Activated CD8-positive, alpha-beta memory T cell treated with anti-CD3 and anti-CD28 coated beads for 4 hours (primary cell): ENCODE measurements around the gene DGKQ.
"Not testable (repeated sequence)": the region's sequence is repeated elsewhere in the genome, so short reads cannot be mapped to it uniquely, and the experiment has no call there.

Source experiments
- DNase-seq, 2 donors: peaks; one replicate each; pipeline ENCODE4 v3.0.0-alpha.2; 2020; ENCODE audit warnings: low read depth in 2 of 2

Gene DGKQ

DNA sequence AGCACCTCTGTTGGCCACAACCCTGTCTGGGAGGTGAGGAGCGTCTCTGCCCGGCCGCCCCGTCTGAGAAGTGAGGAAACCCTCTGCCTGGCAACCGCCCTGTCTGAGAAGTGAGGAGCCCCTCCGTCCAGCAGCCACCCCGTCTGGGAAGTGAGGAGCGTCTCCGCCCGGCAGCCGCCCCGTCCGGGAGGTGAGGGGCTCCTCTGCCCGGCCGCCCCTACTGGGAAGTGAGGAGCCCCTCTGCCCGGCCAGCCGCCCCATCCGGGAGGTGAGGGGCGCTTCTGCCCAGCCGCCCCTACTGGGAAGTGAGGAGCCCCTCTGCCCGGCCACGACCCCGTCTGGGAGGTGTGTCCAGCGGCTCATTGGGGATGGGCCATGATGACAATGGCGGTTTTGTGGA lies 2.6 kb upstream of the DGKQ start:
- DNase-seq = not testable (repeated sequence)

DNA sequence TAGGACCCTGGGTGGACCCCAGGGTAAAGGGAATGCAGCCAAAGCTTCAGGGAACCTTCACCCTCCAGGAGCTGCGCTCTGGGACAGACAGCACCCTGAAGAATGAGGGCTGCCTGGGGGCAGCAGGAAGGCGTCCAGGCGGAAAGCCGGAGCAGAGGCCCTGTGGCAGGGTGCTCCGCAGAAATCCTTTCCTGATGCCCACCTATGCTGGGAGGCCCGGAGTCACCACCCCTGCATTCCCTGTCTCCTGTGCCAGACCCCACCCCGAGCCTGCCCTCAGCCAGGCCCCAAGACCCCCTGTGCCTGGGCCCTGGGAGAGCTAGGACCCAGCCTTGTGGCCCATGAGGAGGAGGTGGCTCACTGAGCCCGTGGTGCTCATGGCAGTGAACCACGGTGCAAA lies 1.3 kb upstream of the DGKQ start:
- DNase-seq = no peak

GRCh38 chr4:972651-973424 lies 531 bp downstream of the DGKQ start:
- DNase-seq = peak; percentile 51 to 62

DNA sequence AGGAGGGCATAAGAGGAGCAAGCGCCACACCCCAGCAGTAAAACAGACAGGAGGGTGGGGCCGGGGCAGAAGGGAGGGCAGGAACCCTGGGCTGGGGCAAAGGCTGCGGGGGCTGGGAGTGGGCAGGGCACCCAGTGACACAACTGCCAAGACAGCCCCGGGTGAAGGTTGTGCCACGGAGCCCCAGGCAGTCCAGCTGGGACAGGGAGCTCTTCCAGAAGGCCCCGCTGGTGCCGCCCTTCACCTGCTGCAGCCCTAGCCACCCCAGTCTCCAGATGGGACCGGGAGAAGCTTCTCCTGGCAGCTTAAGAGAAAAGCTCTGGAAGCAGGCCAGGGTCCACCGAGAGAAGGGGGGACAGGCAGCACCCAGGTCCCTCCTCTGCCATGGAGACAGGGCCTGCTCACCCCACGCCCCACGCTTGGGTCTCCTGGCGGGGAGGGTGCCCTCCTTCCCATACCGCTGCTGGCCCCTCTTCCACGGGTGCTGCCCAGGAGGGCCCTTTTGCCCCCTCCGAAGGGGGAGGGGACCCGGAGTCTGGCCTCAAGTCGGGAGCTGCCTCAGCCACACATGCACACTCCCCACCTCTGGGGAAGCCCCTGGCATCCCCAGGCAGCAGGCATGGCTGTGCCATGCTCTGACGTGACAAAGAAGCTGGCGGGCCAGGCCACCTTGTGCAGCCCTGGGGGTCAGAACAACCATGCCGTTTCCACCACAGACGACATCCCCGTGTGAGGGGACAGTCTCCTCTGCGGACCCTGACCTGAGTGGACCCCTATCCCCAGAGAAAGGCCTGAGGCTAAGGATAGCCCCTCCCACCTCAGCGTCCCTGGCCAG lies 1.5 kb downstream of the DGKQ start:
- DNase-seq = no peak

- DNase-seq = no peak
These were observed 2.4 kb downstream of the DGKQ start for GRCh38 chr4:970854-971520.

DNA sequence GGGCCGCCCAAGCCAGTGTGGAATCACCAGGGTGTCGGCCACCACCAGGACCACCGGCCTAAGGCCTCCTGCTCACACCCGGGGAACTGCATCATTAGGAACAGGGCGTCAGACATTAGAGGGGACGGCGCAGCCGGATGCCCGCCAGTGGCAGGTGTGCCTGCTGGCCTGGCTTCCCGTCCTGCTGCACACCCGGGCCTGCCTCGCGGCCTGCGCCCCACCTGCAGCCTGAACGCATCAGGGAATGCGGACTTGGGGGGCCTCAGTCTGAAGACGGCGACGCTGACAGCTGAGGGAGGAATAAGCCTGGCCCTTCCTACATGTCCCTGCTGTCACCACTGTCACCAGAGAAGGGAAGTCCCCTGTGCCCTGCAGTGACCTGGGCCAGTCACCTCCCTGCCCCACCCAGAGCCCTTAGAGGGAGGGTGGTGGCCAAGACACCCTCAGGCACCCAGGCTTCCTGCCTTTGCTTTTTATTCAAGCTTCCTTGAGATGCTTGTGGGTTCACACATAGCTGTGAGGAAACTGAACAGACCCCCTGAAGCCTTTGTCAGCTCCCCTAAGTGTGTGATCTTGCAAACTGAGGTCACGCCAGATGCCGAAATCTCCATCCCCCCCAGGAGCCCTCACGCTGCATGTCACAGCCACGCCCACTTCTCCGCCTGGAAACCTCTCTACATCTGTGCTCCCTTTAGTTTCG lies 3.2 kb downstream of the DGKQ start:
- no peak for DNase-seq

DNA sequence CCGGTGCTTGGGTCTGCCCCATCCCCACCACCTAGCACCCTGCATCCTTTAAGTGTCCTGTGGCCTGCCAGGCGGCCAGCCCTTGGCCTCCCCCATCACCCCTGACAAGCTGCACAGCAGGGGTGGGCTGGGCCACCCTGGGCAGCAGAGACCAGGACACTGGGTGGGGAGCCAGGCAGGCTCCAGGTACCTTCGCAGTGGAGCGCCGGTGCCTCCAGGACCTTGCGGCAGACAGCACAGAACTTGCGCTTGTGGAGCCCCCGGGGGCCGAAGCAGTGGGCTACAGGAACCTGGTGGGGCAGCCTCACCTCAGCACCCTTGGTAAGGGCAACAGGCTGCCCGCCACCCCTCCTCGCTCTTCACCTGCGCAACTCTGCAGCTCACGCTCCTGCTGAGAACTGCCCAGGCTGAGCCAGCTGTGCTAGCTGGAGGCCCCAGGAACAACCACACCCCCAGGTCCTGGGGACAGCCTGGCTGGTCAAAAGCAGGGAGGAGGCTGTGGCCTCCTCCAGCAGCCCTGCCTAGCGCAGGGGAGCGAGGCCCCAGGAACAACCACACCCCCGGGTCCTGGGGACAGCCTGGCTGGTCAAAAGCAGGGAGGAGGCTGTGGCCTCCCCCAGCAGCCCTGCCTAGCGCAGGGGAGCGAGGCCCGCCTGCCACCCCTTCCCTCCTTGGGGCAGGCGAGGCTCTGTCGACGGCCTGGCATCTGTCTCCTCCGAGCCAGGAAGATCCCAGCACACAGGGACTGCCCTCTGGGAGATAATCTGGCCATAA lies 4.6 kb downstream of the DGKQ start:
- DNase-seq = no peak

DNA sequence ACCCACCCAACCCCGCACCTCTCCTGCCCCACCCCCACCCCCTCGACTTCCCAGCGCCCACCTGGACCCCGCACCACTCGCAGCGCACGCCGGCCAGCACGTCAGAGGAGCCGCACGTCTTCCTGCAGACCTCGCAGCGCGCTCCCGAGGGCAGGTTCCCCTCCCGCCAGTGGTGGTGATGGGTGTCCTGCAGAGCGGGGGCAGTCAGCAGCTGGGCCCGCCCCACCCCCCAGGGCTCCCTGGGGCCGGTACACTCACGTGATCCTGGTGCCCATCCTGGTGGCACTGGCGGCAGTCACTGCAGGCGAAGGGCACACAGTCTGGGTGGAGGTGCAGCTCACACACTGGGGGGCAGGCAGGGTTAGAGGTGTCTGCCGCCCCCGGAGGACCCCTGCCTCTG lies 5.1 kb downstream of the DGKQ start:
- no peak for DNase-seq

DNA sequence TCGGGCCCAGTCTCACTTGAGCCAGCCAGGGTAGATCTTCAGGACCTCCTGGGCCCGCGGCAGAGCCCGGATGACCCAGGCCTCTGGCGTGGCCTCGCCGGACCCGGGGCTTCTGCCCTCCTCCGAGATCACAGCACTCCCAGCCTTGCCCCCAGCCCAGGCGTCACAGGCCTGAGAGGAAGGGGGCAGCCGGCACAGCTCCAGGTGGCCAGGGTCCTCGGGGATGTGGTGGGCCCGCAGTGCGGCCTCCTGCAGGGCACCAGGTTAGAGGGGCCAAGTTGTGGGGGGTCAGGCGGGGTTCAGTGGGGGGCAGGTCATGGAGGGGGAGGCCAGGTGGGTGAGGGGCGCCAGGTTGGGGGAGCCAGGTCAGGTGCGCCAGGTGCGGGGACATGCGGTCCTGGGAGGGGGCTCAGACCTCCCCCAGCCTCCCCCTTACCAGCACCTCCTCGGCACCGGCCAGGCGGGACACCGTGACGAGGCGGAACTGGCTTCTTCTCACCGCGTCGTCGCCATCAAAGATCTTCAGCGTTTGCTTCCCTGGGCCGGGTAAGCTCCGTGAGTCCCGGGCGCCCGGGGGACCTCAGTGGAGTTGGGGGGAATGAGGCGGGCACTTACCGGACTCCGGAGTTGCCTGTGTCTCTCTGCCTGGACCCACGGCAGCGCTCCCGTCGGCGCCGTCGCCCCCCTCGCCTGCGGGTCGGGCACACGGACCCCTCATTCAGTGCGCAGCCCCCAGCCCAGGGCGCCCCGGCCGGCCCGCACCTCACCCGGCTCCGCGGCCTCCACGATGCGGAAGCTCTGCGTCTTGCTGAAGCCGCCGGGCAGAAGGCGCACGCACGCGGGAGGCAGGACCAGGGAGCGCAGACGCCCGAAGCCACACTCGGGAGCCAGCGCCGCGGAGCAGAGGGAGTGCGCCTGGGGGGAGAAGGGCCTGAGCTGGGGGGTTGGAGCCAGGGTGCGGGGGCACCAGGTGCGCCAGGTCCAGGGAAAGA lies 6.0 kb downstream of the DGKQ start:
- no peak for DNase-seq

DNA sequence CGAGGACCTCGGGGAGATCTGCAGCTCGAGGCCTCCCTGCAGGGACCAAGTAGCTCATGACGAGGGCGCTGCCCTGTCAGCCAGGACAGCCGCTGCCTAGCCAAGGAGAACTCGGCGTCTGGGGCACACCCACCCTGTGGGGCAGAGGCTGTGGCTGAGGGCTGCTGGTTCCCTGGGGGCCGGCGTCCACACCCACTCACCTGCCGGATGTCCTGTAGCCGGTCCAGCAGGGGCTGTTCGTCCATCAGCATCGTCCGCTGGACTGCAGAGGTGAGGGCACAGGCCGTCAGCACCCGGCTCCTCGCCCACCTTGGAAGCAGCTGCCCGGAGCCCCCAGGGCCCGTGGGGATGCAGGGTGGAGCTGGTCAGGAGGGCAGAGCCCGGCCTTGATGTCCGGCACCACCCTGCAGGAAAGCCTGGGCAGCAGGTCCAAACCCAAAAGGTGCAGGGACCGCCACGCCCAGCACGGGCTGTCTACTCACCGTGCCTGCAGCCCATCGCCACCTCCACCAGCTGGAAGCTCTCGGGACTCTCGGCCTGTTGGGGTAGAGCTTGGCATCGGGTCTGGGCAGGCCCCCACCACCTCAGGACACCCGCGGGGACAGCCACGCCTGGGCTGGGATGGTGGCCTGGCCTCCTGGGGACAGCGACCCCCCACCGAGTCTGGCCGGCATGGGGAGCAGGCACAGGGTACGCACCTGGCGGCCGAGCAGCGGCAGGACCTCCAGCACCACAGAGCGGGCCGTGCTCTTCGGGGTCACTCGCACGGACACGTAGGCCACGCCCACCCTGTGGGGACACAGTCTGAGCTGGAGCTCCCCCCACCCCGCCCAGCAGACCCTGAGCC lies 6.9 kb downstream of the DGKQ start:
- no peak for DNase-seq

GRCh38 chr4:965766-966134 lies 7.6 kb downstream of the DGKQ start:
- no peak for DNase-seq

DNA sequence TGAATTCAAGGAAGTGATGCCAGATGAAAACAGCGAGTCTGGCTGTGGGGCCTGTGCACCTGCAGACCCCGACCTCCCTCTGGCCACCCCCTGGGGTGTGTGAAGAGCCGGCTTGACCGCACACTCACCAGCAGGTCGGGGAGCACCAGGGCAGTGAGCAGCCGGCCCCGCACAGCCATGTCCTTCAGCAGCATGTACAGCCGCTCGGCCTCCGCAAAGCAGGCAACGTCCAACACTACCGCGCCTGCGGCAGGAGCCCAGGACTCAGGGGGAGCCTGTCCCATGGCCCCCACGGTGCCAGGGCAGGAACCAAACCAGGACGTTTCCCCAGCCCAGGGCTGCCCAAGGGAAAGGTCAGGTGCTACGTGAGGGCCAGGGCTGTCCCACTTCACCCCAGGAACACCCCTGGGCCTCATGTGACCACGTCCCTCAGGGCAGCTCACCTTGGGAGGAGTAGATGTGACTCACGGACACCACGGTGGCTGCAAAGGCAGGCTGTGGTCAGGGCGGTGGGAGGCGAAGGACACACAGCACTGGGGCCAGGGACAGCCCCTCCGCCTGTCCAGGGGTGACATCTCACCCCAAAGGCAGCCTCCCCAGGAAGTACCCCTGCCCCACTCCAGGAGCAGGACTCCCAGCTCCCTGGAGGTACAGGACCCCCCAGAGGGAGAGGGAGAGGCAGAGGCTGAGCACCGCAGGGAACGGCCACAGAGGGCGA lies 8.2 kb downstream of the DGKQ start:
- DNase-seq = no peak

DNA sequence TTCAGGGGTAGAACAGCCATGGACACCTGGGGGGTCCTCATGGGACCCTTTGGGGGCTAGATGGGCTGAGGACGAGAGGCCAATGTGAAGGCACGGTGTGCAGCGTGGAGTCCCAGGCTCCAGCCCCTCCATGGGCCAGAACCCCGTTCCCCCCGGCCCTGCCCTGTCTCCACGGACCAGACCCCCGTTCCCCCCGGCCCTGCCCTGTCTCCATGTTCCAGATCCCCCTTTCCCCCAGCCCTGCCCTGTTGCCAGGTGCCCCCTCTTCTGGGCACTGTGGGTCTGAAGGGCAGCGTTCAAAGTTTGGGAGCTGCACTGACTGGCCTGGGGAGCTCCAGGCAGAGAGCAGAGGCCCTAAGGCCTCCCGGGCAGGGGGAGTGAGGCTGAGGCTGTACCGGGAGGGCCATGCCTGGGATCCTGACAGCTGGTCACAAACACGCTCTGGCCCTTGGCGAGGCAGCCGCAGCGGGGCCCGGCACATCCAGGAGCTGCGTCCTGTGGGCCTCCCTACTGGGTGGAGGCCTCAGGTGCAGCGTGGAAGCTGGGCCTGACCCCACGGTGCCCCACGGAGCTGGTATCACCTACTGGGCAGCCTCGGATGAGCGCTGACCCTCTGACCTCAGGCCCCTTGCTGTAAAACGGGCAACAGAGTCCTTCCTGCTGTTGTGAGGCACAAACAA lies 8.9 kb downstream of the DGKQ start:
- DNase-seq = no peak

DNA sequence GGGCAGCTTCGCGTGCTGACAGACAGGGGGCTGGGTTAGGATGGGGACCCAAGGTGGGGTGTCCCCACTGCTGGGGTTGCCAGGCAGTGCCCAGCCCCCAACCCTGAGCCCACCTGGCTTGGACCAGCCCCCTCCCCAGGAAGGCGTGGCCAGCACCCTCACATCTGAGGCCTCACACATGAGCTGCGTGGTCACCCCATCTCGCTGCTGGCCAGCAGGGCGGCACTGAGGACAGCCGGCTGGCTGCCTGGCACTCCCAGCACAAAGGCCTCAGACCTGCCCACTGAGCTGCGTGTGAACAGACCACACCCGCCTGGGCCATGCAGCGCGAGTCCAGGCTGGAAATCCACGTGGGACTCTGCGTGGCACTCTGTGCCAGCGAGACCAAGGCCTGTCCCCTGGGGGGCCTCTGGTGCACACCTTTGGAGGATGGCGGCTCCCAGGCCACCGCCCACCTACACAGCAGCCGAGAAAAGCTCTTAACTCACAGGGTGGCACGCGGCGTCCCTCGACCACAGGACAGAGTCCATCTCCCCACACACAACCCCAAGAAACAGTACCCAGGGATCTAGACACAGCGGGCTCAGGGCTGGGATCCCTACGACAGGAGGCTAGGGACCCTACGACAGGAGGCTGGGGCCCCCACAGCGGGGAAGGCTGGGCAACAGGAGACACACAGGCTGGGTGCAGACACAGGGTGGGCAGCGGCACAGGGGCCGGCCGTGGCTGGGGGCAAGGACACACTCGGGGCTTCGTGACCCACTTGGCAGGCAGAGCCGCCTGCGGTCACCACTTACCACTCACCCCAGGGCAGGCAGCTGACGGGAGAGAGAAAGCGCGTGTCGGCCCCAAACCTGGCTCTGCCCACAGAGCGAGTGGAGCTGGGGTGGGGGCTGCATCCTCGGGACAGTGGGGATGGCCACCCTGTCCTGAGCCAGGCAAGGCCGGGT lies 9.8 kb downstream of the DGKQ start:
- no peak for DNase-seq

DNA sequence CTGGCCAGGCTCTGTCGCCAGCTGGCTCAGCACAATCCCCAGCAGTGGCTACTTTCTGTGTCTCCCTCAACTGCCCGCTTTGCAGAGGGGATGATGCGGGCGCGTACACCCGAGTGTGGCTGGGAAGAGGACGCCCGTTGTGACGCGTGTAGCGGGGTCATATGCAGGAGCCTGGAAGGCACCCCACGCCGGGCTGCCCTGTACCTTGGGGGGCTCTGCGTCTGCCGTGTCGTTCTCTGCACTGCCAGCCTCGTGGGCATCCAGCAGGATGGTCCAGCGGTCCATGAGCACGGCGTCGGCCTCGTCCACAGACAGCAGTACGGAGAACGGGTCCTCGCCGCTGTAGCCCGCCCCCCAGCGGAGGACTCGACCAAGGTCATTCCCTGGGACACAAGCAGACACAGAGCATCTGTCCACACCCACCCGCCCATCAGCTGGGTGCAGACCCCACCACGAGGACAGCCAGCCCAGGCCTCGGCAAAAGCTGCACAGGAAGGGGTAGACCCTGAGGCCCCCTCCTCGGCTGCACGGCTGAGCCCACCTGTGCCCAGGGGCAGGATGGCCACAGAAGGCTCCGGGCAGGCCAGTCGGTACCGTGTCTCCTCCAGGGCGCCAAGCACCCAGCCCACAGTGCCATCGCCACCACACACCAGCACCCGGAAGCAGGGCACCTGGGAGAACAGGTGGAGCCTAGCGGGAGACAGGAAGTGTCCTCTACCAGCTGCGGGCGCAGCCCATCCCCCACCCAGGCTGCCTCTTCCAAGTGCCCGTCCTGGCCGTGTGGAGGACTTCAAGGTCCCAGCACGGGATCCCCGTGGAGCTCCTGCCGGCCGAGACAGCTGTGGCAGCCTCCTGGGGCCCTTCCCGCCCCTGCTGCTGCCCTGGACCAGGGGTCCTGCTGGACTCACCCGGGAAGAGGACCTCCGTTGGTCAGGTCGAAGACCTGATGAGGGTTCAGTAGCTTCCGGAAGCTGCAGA lies 10.8 kb downstream of the DGKQ start:
- no peak for DNase-seq
